Right lobe of liver (tissue), 6 donors: Measurements from ENCODE around the gene MAPK4. TPM values are rescaled to one million over a fixed set of nuclear protein-coding genes. Genes with fewer than 3 reads are reported as not detected.

Source experiments
- ATAC-seq, 4 donors: fragments of 200-7000 bp; cut with Tn5 transposase; one replicate each; pipeline ENCODE4 v1.9.1; 2020; ENCODE audit warnings: mild to moderate bottlenecking in 4 of 4, moderate library complexity in 4 of 4
- DNase-seq, 3 donors: peaks; one replicate each; pipeline ENCODE4 v3.0.0-alpha.2; 2020
- H3K27ac ChIP-seq, 3 donors: fragments of 200-600 bp; one replicate each; pipeline ENCODE4 v1.8.0; 2022
- H3K27me3 ChIP-seq, 2 donors: fragments of 200-600 bp; one replicate each; pipeline ENCODE4 v1.8.0; 2022
- H3K36me3 ChIP-seq, 4 donors: fragments of 200-600 bp; sonication (generic) in 1 of 4; one replicate each; pipeline versions ENCODE4 v1.5.1 to v1.8.0; 2017 to 2022; ENCODE audit warnings: control low read depth in 1 of 4
- H3K4me1 ChIP-seq, 4 donors: fragments of 200-600 bp; sonication (generic) in 1 of 4; one replicate each; pipeline versions ENCODE4 v1.5.1 to v1.8.0; 2017 to 2022; ENCODE audit warnings: control low read depth in 1 of 4
- H3K4me3 ChIP-seq, 3 donors: fragments of 200-600 bp; one replicate each; pipeline ENCODE4 v1.8.0; 2022
- H3K9me3 ChIP-seq, 4 donors: fragments of 200-600 bp; sonication (generic) in 1 of 4; one replicate each; pipeline versions ENCODE4 v1.5.1 to v1.8.0; 2017 to 2022; ENCODE audit warnings: control low read depth in 1 of 4
- POLR2A ChIP-seq: fragments of 450-650 bp; IDR thresholded peaks from one replicate; pipeline ENCODE4 v1.6.1; 2017; ENCODE audit warnings: antibody characterized with exemption, mild to moderate bottlenecking
- WGBS: methylation state at CpG from one replicate; pipeline ENCODE4 v1.1.6; 2018; ENCODE audit warnings: low coverage, low lambda C conversion rate; ENCODE audit not compliant: insufficient coverage; ENCODE audit errors: missing lambda C conversion rate; 5-methylcytosine and 5-hydroxymethylcytosine counted together
- intact Hi-C, 2 donors: fragments of 100-400 bp; cut with DNase I; formaldehyde crosslinking; loops; one replicate each; pipeline versions ENCODE4 v1.11.2 to v1.14.1; 2022
- total RNA-seq, 6 experiments: library from RNA; depleted of rRNA in 2 of 6; stranded (reverse); fragments of >200 nt in 2 of 6; fragmentation: NEBNext Ultra II Directional in 3 of 6; extraction: Animal tissue kit (Norgen Biotek cat#: 25700) in 3 of 6; gene quantifications; one replicate each; pipeline versions ENCODE4 v1.1.0 to v1.2.4, GENCODE V29; 2016 to 2023
- TF ChIP-seq, protein P1 (sequence below), 4 donors: fragments of 200-600 bp in 3 of 4; fragments of 450-650 bp in 1 of 4; IDR thresholded peaks; one replicate each; pipeline versions ENCODE4 v1.5.1 to v1.8.0; 2016 to 2022; ENCODE audit warnings: antibody characterized with exemption in 4 of 4, mild to moderate bottlenecking in 2 of 4
- donor health status: DM: no; HTN: yes; CAD: no.
- donor health status: DM: no; HTN: no; CAD: no.
- donor health status: DM: no; HTN: no; CAD: no.
- donor health status: DM: no; HTN: yes; CAD: no.
- donor health status: DM: no; HTN: yes; CAD: no.

MAPK4 gene
- total RNA-seq, 6 experiments from 2014 or later = 0.33 to 8.3 (median 1.5) TPM

GRCh38 chr18:50622865-50623393 is 63.0 kb downstream of the MAPK4 start:
- Histone ChIP-seq H3K27ac (no peak overlapping the region), H3K4me1 (peaks cover 0 to 12% (median 4%) of the 10 kb centered on the region in 4 donors), H3K4me3 (no peak overlapping the region), H3K9me3 (no peaks in the 10 kb centered on the region), H3K27me3 (no peaks in the 10 kb centered on the region), H3K36me3 (no peaks in the 10 kb centered on the region)
- WGBS = 42% methylated on average over 7 of the region's 7 CpGs
- DNase-seq = no peak
- TF ChIP-seq, protein P1, sequence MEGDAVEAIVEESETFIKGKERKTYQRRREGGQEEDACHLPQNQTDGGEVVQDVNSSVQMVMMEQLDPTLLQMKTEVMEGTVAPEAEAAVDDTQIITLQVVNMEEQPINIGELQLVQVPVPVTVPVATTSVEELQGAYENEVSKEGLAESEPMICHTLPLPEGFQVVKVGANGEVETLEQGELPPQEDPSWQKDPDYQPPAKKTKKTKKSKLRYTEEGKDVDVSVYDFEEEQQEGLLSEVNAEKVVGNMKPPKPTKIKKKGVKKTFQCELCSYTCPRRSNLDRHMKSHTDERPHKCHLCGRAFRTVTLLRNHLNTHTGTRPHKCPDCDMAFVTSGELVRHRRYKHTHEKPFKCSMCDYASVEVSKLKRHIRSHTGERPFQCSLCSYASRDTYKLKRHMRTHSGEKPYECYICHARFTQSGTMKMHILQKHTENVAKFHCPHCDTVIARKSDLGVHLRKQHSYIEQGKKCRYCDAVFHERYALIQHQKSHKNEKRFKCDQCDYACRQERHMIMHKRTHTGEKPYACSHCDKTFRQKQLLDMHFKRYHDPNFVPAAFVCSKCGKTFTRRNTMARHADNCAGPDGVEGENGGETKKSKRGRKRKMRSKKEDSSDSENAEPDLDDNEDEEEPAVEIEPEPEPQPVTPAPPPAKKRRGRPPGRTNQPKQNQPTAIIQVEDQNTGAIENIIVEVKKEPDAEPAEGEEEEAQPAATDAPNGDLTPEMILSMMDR (IDR thresholded peaks at IDR 0.05) = no peak
- no peak for TF ChIP-seq POLR2A
- intact Hi-C loops = no loop called here
- peak in 1 of 4 donors; percentile 18 for ATAC-seq

- no peaks in the 10 kb centered on the region for H3K27me3 ChIP-seq
- H3K27ac ChIP-seq = no peak overlapping the region
- WGBS = 37% methylated on average over 4 of the region's 4 CpGs
- intact Hi-C loops = no loop called here
- no peaks in the 10 kb centered on the region for H3K36me3 ChIP-seq
- DNase-seq (no peak), ATAC-seq (peak in 2 of 4 donors; percentile 46 to 65)
- TF ChIP-seq, protein P1 (IDR thresholded peaks at IDR 0.05) = no peak
- no peak for TF ChIP-seq POLR2A
- peaks cover 0 to 12% (median 4%) of the 10 kb centered on the region in 4 donors for H3K4me1 ChIP-seq
- no peaks in the 10 kb centered on the region for H3K9me3 ChIP-seq
- no peak overlapping the region for H3K4me3 ChIP-seq
Measured at GRCh38 chr18:50623694-50624352, 63.9 kb downstream of the MAPK4 start.

DNA sequence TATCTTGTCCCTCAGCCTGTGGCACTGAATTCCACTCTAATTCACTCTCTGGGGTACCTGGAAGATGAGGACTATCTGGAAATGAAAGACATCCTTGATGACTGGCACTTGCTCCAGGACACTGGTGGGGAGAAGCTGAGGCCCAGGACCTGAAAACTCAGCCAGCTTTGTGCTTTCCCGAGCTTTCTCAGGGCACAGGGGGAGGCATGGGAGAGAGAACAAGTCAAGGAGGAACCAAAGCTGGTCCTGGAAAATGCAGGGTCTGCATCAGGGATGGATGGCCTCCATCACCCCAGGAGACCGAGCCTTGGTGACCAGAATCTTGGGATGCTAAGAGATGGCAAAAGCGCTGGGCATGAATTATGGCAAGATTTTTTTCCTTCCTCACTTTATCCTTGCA is 65.1 kb downstream of the MAPK4 start:
- Histone ChIP-seq H3K4me1 (peaks cover 0 to 6% (median 0%) of the 10 kb centered on the region in 4 donors), H3K4me3 (no peak overlapping the region), H3K9me3 (no peaks in the 10 kb centered on the region), H3K27me3 (no peaks in the 10 kb centered on the region), H3K27ac (no peak overlapping the region), H3K36me3 (no peaks in the 10 kb centered on the region)
- ATAC-seq = no peak
- WGBS = 100% methylated on average over 1 of the region's 3 CpGs
- DNase-seq = no peak
- TF ChIP-seq, protein P1 (IDR thresholded peaks at IDR 0.05) = no peak
- no peak for TF ChIP-seq POLR2A
- intact Hi-C loops = no loop called here

- no peak for TF ChIP-seq POLR2A
- TF ChIP-seq, protein P1 (IDR thresholded peaks at IDR 0.05) = no peak
- H3K27me3 ChIP-seq = no peaks in the 10 kb centered on the region
- WGBS = 87% methylated on average over 10 of the region's 10 CpGs
- no peaks in the 10 kb centered on the region for H3K4me1 ChIP-seq
- no peak overlapping the region for H3K27ac ChIP-seq
- H3K4me3 ChIP-seq = no peak overlapping the region
- H3K9me3 ChIP-seq = no peaks in the 10 kb centered on the region
- DNase-seq (no peak), ATAC-seq (no peak)
- intact Hi-C loops = no loop called here
- H3K36me3 ChIP-seq = no peaks in the 10 kb centered on the region
Measured at GRCh38 chr18:50626317-50626716, 66.4 kb downstream of the MAPK4 start.
